Keratinocyte (primary cell): ENCODE results near the gene HNRNPU. TPM values are rescaled to one million over a fixed set of nuclear protein-coding genes. Genes with fewer than 3 reads are reported as not detected.

Experiments
- DNase-seq: peaks from one replicate; pipeline ENCODE4 v3.0.0-alpha.2; 2011; ENCODE audit warnings: low read depth, missing footprints, low spot score
- FAIRE-seq: peaks from 2 replicates; lab custom pipeline; 2011; peaks lifted over from hg19 to GRCh38; lab: Jason Lieb, UNC
- H2AFZ ChIP-seq: 2 replicates; pipeline ENCODE4 v1.6.0; 2012; ENCODE audit warnings: low read length, control low read depth, inconsistent platforms; ENCODE audit not compliant: control insufficient read depth
- H3K27ac ChIP-seq: 2 replicates; pipeline ENCODE4 v1.5.1; 2011; ENCODE audit warnings: low read length; ENCODE audit not compliant: control insufficient read depth, insufficient read depth
- H3K27me3 ChIP-seq: 3 replicates; pipeline ENCODE4 v1.6.0; 2011; ENCODE audit warnings: low read length; ENCODE audit not compliant: control insufficient read depth, insufficient read depth; ENCODE audit errors: extremely low read depth
- H3K36me3 ChIP-seq, 2 experiments: 2 replicates in 1 of 2; 3 replicates in 1 of 2; pipeline ENCODE4 v1.5.1; 2011; ENCODE audit warnings: low read length in 2 of 2, mild to moderate bottlenecking in 1 of 2; ENCODE audit not compliant: control insufficient read depth in 2 of 2, insufficient read depth in 2 of 2; ENCODE audit errors: extremely low read depth in 1 of 2
- H3K4me1 ChIP-seq: 3 replicates; pipeline ENCODE4 v1.5.1; 2011; ENCODE audit warnings: low read length; ENCODE audit not compliant: control insufficient read depth, insufficient read depth; ENCODE audit errors: extremely low read depth
- H3K4me2 ChIP-seq: 3 replicates; pipeline ENCODE4 v1.6.0; 2011; ENCODE audit warnings: low read depth, low read length; ENCODE audit not compliant: control insufficient read depth, insufficient read depth; ENCODE audit errors: extremely low read depth
- H3K4me3 ChIP-seq, 3 experiments: fragments of 200-600 bp in 1 of 3; sonication (generic) in 1 of 3; 2 replicates in 2 of 3; 3 replicates in 1 of 3; pipeline ENCODE4 v1.5.1; 2011 to 2016; ENCODE audit warnings: low read length in 3 of 3, mild to moderate bottlenecking in 3 of 3, control low read depth in 2 of 3, inconsistent platforms in 1 of 3, low read depth in 1 of 3, mixed read lengths in 1 of 3, mixed run types in 1 of 3, moderate library complexity in 1 of 3; ENCODE audit not compliant: control insufficient read depth in 2 of 3, insufficient read depth in 2 of 3; ENCODE audit errors: extremely low read depth in 1 of 3
- H3K79me2 ChIP-seq: 2 replicates; pipeline ENCODE4 v1.6.0; 2012; ENCODE audit warnings: low read length; ENCODE audit not compliant: control insufficient read depth, insufficient read depth
- H3K9ac ChIP-seq: 3 replicates; pipeline ENCODE4 v1.6.0; 2011; ENCODE audit warnings: low read length; ENCODE audit not compliant: control insufficient read depth, insufficient read depth; ENCODE audit errors: extremely low read depth
- H3K9me1 ChIP-seq: 3 replicates; pipeline ENCODE4 v1.6.0; 2011; ENCODE audit warnings: low read length; ENCODE audit not compliant: control insufficient read depth, insufficient read depth; ENCODE audit errors: extremely low read depth
- H3K9me3 ChIP-seq: 2 replicates; pipeline ENCODE4 v1.5.1; 2012; ENCODE audit warnings: low read depth, low read length; ENCODE audit not compliant: control insufficient read depth
- H4K20me1 ChIP-seq: 3 replicates; pipeline ENCODE4 v1.6.0; 2011; ENCODE audit warnings: low read length; ENCODE audit not compliant: control insufficient read depth, insufficient read depth; ENCODE audit errors: extremely low read depth
- CTCF ChIP-seq, 3 experiments: IDR thresholded peaks in 1 of 3; conservative IDR thresholded peaks in 1 of 3; optimal IDR thresholded peaks in 1 of 3; 2 replicates in 2 of 3; 3 replicates in 1 of 3; pipeline versions ENCODE3 to v1.5.1; 2011; ENCODE audit warnings: low read length in 3 of 3, mild to moderate bottlenecking in 3 of 3, moderate library complexity in 2 of 3, control low read depth in 1 of 3, inconsistent platforms in 1 of 3; ENCODE audit not compliant: insufficient read depth in 2 of 3; ENCODE audit errors: extremely low read depth in 1 of 3
- EZH2 ChIP-seq: IDR thresholded peaks from one replicate; pipeline ENCODE4 v1.6.1; 2012; ENCODE audit warnings: inconsistent platforms, mild to moderate bottlenecking, low read length, moderate library complexity
- dilution Hi-C: fragments of 300-500 bp; cut with MboI; formaldehyde crosslinking; loops from one replicate; pipeline ENCODE4 v1.7.0; 2020; ENCODE audit warnings: low sequenced_read_pairs; ENCODE audit not compliant: extremely low pct_ligation_motif_present
- polyA plus RNA-seq, 5 experiments: library from polyadenylated mRNA; depleted of rRNA in 3 of 5; stranded (reverse) in 3 of 5; stranded (forward) in 1 of 5; unstranded in 1 of 5; fragments of >200 nt; gene quantifications; 1 replicate in 1 of 5; 2 replicates in 3 of 5; 3 replicates in 1 of 5; pipeline versions ENCODE4 v1.2.1 to v1.2.3, GENCODE V29; 2011 to 2012; ENCODE audit warnings: missing spikeins in 2 of 5, low read depth in 1 of 5, low replicate concordance in 1 of 5

The HNRNPU gene
- polyA plus RNA-seq, 1 donor (not counting 4 experiments of a cell fraction or from before 2014, with no cell fraction given) = 220 TPM

- H2AFZ ChIP-seq = no peak overlapping the region
- no peaks in the 10 kb centered on the region for H3K9me3 ChIP-seq
- H3K27ac ChIP-seq = no peak overlapping the region
- no peaks in the 10 kb centered on the region for H3K27me3 ChIP-seq
- peaks cover 15 to 17% of the 10 kb centered on the region in 2 experiments for H3K36me3 ChIP-seq
- no peaks in the 10 kb centered on the region for H3K9me1 ChIP-seq
- dilution Hi-C loops = no loop called here
- H3K4me2 ChIP-seq = no peak overlapping the region
- FAIRE-seq (no peak), DNase-seq (no peak)
- H4K20me1 ChIP-seq = no peaks in the 10 kb centered on the region
- H3K79me2 ChIP-seq = peaks cover 63% of the 10 kb centered on the region
- TF ChIP-seq CTCF (optimal IDR thresholded peaks at IDR 0.05 in 1 of 3, IDR thresholded peaks at IDR 0.05 in 1 of 3, conservative IDR thresholded peaks at IDR 0.05 in 1 of 3; ENCODE audit: extremely low read depth in 1 of 3, insufficient read depth in 2 of 3, low read length in 3 of 3) (no peak), EZH2 (no peak)
- H3K9ac ChIP-seq = no peak overlapping the region
- no peak overlapping the region for H3K4me3 ChIP-seq
- H3K4me1 ChIP-seq = peaks cover 8% of the 10 kb centered on the region
Measured at GRCh38 chr1:244839656-244840055, 24.7 kb downstream of the HNRNPU start.

GRCh38 chr1:244837597-244838258 lies 26.6 kb downstream of the HNRNPU start:
- TF ChIP-seq CTCF (optimal IDR thresholded peaks at IDR 0.05 in 1 of 3, IDR thresholded peaks at IDR 0.05 in 1 of 3, conservative IDR thresholded peaks at IDR 0.05 in 1 of 3; ENCODE audit: extremely low read depth in 1 of 3, insufficient read depth in 2 of 3, low read length in 3 of 3) = no peak
- TF ChIP-seq EZH2 = no peak
- Histone ChIP-seq H4K20me1 (no peaks in the 10 kb centered on the region), H3K36me3 (peaks cover 9% of the 10 kb centered on the region in 2 experiments), H3K4me3 (no peak overlapping the region), H2AFZ (no peak overlapping the region), H3K27me3 (no peaks in the 10 kb centered on the region), H3K9me3 (no peaks in the 10 kb centered on the region), H3K4me2 (peak overlapping the region; percentile 74), H3K4me1 (peaks cover 8% of the 10 kb centered on the region), H3K9me1 (no peaks in the 10 kb centered on the region), H3K9ac (no peak overlapping the region), H3K79me2 (peaks cover 60% of the 10 kb centered on the region), H3K27ac (no peak overlapping the region)
- no peak for DNase-seq
- FAIRE-seq = no peak
- dilution Hi-C loops = no loop called here
